ENCODE data around the gene OR51I1. TPM values are rescaled to one million over a fixed set of nuclear protein-coding genes. Genes with fewer than 3 reads are reported as not detected.

Gene OR51I1, protein sequence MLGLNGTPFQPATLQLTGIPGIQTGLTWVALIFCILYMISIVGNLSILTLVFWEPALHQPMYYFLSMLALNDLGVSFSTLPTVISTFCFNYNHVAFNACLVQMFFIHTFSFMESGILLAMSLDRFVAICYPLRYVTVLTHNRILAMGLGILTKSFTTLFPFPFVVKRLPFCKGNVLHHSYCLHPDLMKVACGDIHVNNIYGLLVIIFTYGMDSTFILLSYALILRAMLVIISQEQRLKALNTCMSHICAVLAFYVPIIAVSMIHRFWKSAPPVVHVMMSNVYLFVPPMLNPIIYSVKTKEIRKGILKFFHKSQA
- polyA plus RNA-seq (2013), result not detected in 2 replicates

DNA sequence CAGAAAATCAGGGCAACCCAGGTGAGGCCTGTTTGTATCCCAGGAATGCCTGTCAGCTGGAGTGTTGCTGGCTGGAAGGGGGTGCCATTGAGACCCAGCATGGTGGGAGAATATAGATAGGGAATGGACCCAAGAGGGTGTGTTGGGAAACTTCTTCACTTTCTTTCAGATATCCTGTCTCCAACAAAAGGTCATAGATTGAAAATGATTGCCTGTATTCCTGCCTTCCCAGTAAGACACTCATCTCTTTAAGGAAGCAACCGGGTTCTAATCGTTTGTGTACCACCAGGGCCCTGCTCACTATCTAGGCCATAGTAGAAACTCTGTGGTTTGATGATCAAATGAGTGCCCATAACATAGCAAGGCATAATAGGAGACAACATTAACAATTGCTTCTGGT lies at the start of gene OR51I1:
Gene OR51I1, minus strand, starts transcription at position 101 of the 400 bp plus-strand sequence. Its CDS starts 0 bp downstream, at position 101.
- Histone ChIP-seq H3K4me3 (ENCODE audit: low read depth, low read length) (no peak within 1 kb of the TSS), H3K4me1 (ENCODE audit: control insufficient read depth in 1 of 2, insufficient read depth in 2 of 2, low read length in 2 of 2) (no peaks in the 10 kb centered on the region), H3K23ac (ENCODE audit: low read length) (no peak within 1 kb of the TSS), H4K12ac (ENCODE audit: low read depth, low read length) (no peak within 1 kb of the TSS), H4K91ac (ENCODE audit: low read depth, low read length) (no peak within 1 kb of the TSS), H3K14ac (ENCODE audit: low read length) (no peak within 1 kb of the TSS), H2BK120ac (ENCODE audit: insufficient read depth, low read length, poor library complexity) (no peak within 1 kb of the TSS), H4K8ac (ENCODE audit: low read depth, low read length) (no peak within 1 kb of the TSS), H3K4ac (ENCODE audit: low read depth, low read length) (no peak within 1 kb of the TSS), H3K18ac (ENCODE audit: low read length) (no peak within 1 kb of the TSS), H3K4me2 (ENCODE audit: low read length) (no peak within 1 kb of the TSS), H3K9me3 (ENCODE audit: insufficient read depth, low read depth, low read length) (no peaks in the 10 kb centered on the region), H2BK12ac (ENCODE audit: low read length) (no peak within 1 kb of the TSS), H3K27ac (ENCODE audit: low read depth, low read length) (no peak within 1 kb of the TSS), H2BK5ac (ENCODE audit: low read depth, low read length, poor library complexity) (no peak within 1 kb of the TSS), H2AK5ac (ENCODE audit: low read length) (no peak within 1 kb of the TSS), H2AFZ (ENCODE audit: insufficient read depth, low read length, poor library complexity) (no peak within 1 kb of the TSS), H3K27me3 (ENCODE audit: insufficient read depth, low read length) (no peaks in the 10 kb centered on the region), H3K79me2 (ENCODE audit: control insufficient read depth, insufficient read depth, low read length, poor library complexity) (no peaks in the 10 kb centered on the region), H3K79me1 (ENCODE audit: low read length) (no peaks in the 10 kb centered on the region), H3K9ac (ENCODE audit: low read length) (no peak within 1 kb of the TSS), H3K36me3 (ENCODE audit: control insufficient read depth in 1 of 2, insufficient read depth in 2 of 2, low read length in 2 of 2) (no peaks in the 10 kb centered on the region)
- DNase-seq, result no peak
- WGBS (ENCODE audit: extremely low coverage, insufficient coverage, insufficient read length), result no CpG with 5 or more reads among the region's 2 CpGs

DNA sequence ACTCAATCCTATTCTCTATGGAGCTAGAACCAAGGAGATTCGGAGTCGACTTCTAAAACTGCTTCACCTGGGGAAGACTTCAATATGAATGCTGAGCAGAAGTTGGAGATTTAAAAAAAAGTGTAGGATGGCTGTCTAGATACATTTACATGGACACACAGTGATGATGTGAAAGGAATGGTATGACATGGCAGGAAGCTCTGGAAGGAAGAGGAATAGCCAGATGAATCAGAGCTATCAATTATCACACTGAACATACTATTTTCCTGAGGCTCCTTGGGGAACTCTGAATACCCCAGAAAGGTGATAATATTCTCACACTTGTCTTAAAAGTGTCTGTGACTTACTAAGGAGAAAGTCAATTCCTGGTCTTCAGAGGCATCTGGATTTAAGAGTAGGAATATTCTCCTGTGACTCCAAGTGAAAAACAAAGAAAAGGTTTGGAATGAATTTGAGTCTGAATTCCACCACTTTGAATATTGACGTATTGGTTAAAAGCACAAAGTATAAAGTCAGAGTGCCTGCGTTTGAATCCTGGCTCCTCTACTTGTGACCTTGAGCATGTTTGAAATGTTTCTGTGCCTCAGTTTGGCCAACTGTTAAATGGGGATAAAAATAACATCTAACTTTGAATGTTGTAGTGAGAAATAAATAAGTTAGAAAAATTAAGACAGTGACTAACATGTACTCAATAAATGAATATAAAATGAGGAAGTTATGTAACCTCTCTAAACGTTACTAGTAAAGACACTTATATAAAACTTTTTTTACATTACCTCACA lies 48.5 kb upstream of the OR51I1 start:
- WGBS (ENCODE audit: extremely low coverage, insufficient coverage, insufficient read length), result no CpG with 5 or more reads among the region's 5 CpGs
- H3K4ac ChIP-seq (ENCODE audit: low read depth, low read length), result no peak overlapping the region

DNA sequence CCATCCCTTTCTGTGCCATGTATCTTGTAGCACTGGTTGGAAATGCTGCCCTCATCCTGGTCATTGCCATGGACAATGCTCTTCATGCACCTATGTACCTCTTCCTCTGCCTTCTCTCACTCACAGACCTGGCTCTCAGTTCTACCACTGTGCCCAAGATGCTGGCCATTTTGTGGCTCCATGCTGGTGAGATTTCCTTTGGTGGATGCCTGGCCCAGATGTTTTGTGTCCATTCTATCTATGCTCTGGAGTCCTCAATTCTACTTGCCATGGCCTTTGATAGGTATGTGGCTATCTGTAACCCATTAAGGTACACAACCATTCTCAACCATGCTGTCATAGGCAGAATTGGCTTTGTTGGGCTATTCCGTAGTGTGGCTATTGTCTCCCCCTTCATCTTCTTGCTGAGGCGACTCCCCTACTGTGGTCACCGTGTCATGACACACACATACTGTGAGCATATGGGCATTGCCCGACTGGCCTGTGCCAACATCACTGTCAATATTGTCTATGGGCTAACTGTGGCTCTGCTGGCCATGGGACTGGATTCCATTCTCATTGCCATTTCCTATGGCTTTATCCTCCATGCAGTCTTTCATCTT lies 47.6 kb upstream of the OR51I1 start:
- no peak for DNase-seq
- H2BK12ac ChIP-seq (ENCODE audit: low read length), result no peak overlapping the region
- no peak overlapping the region for H3K27ac ChIP-seq (ENCODE audit: low read depth, low read length)
- H3K9ac ChIP-seq (ENCODE audit: low read length), result no peak overlapping the region
- no peaks in the 10 kb centered on the region for H3K79me2 ChIP-seq (ENCODE audit: control insufficient read depth, insufficient read depth, low read length, poor library complexity)
- H4K8ac ChIP-seq (ENCODE audit: low read depth, low read length), result no peak overlapping the region
- no peaks in the 10 kb centered on the region for H3K4me1 ChIP-seq (ENCODE audit: control insufficient read depth in 1 of 2, insufficient read depth in 2 of 2, low read length in 2 of 2)
- no peaks in the 10 kb centered on the region for H3K9me3 ChIP-seq (ENCODE audit: insufficient read depth, low read depth, low read length)
- no peak overlapping the region for H3K4me2 ChIP-seq (ENCODE audit: low read length)
- no peak overlapping the region for H4K91ac ChIP-seq (ENCODE audit: low read depth, low read length)
- no CpG with 5 or more reads among the region's 4 CpGs for WGBS (ENCODE audit: extremely low coverage, insufficient coverage, insufficient read length)
- H4K12ac ChIP-seq (ENCODE audit: low read depth, low read length), result no peak overlapping the region
- no peak overlapping the region for H3K14ac ChIP-seq (ENCODE audit: low read length)
- no peaks in the 10 kb centered on the region for H3K79me1 ChIP-seq (ENCODE audit: low read length)
- no peak overlapping the region for H3K18ac ChIP-seq (ENCODE audit: low read length)
- no peak overlapping the region for H3K23ac ChIP-seq (ENCODE audit: low read length)
- no peaks in the 10 kb centered on the region for H3K36me3 ChIP-seq (ENCODE audit: control insufficient read depth in 1 of 2, insufficient read depth in 2 of 2, low read length in 2 of 2)
- no peak overlapping the region for H3K4ac ChIP-seq (ENCODE audit: low read depth, low read length)
- H2AK5ac ChIP-seq (ENCODE audit: low read length), result no peak overlapping the region
- no peak overlapping the region for H2BK120ac ChIP-seq (ENCODE audit: insufficient read depth, low read length, poor library complexity)
- no peaks in the 10 kb centered on the region for H3K27me3 ChIP-seq (ENCODE audit: insufficient read depth, low read length)
- no peak overlapping the region for H3K4me3 ChIP-seq (ENCODE audit: low read depth, low read length)
- H2AFZ ChIP-seq (ENCODE audit: insufficient read depth, low read length, poor library complexity), result no peak overlapping the region
- H2BK5ac ChIP-seq (ENCODE audit: low read depth, low read length, poor library complexity), result no peak overlapping the region

More for the DNA sequence above, 48.5 kb upstream of the OR51I1 start:
- H4K8ac ChIP-seq (ENCODE audit: low read depth, low read length), result no peak overlapping the region
- no peaks in the 10 kb centered on the region for H3K4me1 ChIP-seq (ENCODE audit: control insufficient read depth in 1 of 2, insufficient read depth in 2 of 2, low read length in 2 of 2)
- DNase-seq, result no peak
- H3K79me2 ChIP-seq (ENCODE audit: control insufficient read depth, insufficient read depth, low read length, poor library complexity), result no peaks in the 10 kb centered on the region
- no peaks in the 10 kb centered on the region for H3K9me3 ChIP-seq (ENCODE audit: insufficient read depth, low read depth, low read length)
- H3K18ac ChIP-seq (ENCODE audit: low read length), result no peak overlapping the region
- no peak overlapping the region for H3K27ac ChIP-seq (ENCODE audit: low read depth, low read length)
- no peak overlapping the region for H3K14ac ChIP-seq (ENCODE audit: low read length)
- H4K12ac ChIP-seq (ENCODE audit: low read depth, low read length), result no peak overlapping the region
- no peak overlapping the region for H3K4me3 ChIP-seq (ENCODE audit: low read depth, low read length)
- no peak overlapping the region for H2BK12ac ChIP-seq (ENCODE audit: low read length)
- H3K79me1 ChIP-seq (ENCODE audit: low read length), result no peaks in the 10 kb centered on the region
- no peaks in the 10 kb centered on the region for H3K27me3 ChIP-seq (ENCODE audit: insufficient read depth, low read length)
- H2BK120ac ChIP-seq (ENCODE audit: insufficient read depth, low read length, poor library complexity), result no peak overlapping the region
- no peak overlapping the region for H2AFZ ChIP-seq (ENCODE audit: insufficient read depth, low read length, poor library complexity)
- H2AK5ac ChIP-seq (ENCODE audit: low read length), result no peak overlapping the region
- no peak overlapping the region for H2BK5ac ChIP-seq (ENCODE audit: low read depth, low read length, poor library complexity)
- H3K4me2 ChIP-seq (ENCODE audit: low read length), result no peak overlapping the region
- no peak overlapping the region for H4K91ac ChIP-seq (ENCODE audit: low read depth, low read length)
- no peaks in the 10 kb centered on the region for H3K36me3 ChIP-seq (ENCODE audit: control insufficient read depth in 1 of 2, insufficient read depth in 2 of 2, low read length in 2 of 2)
- no peak overlapping the region for H3K23ac ChIP-seq (ENCODE audit: low read length)
- no peak overlapping the region for H3K9ac ChIP-seq (ENCODE audit: low read length)

DNA sequence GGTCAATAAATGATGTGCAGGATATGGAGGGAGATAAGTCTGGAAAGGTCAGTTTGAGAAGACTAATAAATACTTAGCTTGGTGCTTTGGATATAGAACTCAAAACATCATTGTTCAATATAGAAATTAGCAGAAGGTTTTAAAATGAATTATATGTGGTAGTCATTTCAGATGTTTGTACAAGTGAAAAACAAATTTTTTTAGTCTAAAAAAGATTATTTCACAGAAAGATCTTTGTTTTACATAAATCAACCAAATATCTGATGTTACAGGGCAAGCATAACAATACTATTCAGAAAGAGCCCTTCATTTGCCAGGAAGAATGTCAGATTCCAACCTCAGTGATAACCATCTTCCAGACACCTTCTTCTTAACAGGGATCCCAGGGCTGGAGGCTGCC lies 47.1 kb upstream of the OR51I1 start, which contains the start of gene OR52D1:
Gene OR52D1, plus strand, starts transcription at position 301 of the 400 bp plus-strand sequence. Its CDS starts 22 bp downstream, at position 323.
- H4K12ac ChIP-seq (ENCODE audit: low read depth, low read length), result no peak within 1 kb of the TSS
- no peak within 1 kb of the TSS for H2AK5ac ChIP-seq (ENCODE audit: low read length)
- H3K4ac ChIP-seq (ENCODE audit: low read depth, low read length), result no peak within 1 kb of the TSS
- H3K4me2 ChIP-seq (ENCODE audit: low read length), result no peak within 1 kb of the TSS
- no peak within 1 kb of the TSS for H3K23ac ChIP-seq (ENCODE audit: low read length)
- DNase-seq, result no peak
- H2BK5ac ChIP-seq (ENCODE audit: low read depth, low read length, poor library complexity), result no peak within 1 kb of the TSS
- no peak within 1 kb of the TSS for H4K8ac ChIP-seq (ENCODE audit: low read depth, low read length)
- H4K91ac ChIP-seq (ENCODE audit: low read depth, low read length), result no peak within 1 kb of the TSS
- no peak within 1 kb of the TSS for H3K18ac ChIP-seq (ENCODE audit: low read length)
- no peak within 1 kb of the TSS for H3K27ac ChIP-seq (ENCODE audit: low read depth, low read length)
- no peaks in the 10 kb centered on the region for H3K27me3 ChIP-seq (ENCODE audit: insufficient read depth, low read length)
- H3K9me3 ChIP-seq (ENCODE audit: insufficient read depth, low read depth, low read length), result no peaks in the 10 kb centered on the region
- no peak within 1 kb of the TSS for H2BK12ac ChIP-seq (ENCODE audit: low read length)
- H2BK120ac ChIP-seq (ENCODE audit: insufficient read depth, low read length, poor library complexity), result no peak within 1 kb of the TSS
- H3K14ac ChIP-seq (ENCODE audit: low read length), result no peak within 1 kb of the TSS
- H3K79me1 ChIP-seq (ENCODE audit: low read length), result no peaks in the 10 kb centered on the region
- no peak within 1 kb of the TSS for H3K9ac ChIP-seq (ENCODE audit: low read length)
- H3K4me1 ChIP-seq (ENCODE audit: control insufficient read depth in 1 of 2, insufficient read depth in 2 of 2, low read length in 2 of 2), result no peaks in the 10 kb centered on the region
- H3K79me2 ChIP-seq (ENCODE audit: control insufficient read depth, insufficient read depth, low read length, poor library complexity), result no peaks in the 10 kb centered on the region
- no peak within 1 kb of the TSS for H3K4me3 ChIP-seq (ENCODE audit: low read depth, low read length)
- no peak within 1 kb of the TSS for H2AFZ ChIP-seq (ENCODE audit: insufficient read depth, low read length, poor library complexity)
- no peaks in the 10 kb centered on the region for H3K36me3 ChIP-seq (ENCODE audit: control insufficient read depth in 1 of 2, insufficient read depth in 2 of 2, low read length in 2 of 2)

All from trophoblast cell (in vitro differentiated cells and primary cell).